GM20000 (cell line): ENCODE results near the gene MAB21L3.

Source experiments
- DNase-seq: peaks from one replicate; pipeline ENCODE4 v3.0.0; 2012; ENCODE audit warnings: low spot score
- TF ChIP-seq, protein P1 (sequence below): IDR thresholded peaks from 2 replicates; pipeline ENCODE4 v1.5.1; 2012; ENCODE audit warnings: mild to moderate bottlenecking, control low read depth; ENCODE audit errors: extremely low read depth, missing control alignments

MAB21L3 gene

DNA sequence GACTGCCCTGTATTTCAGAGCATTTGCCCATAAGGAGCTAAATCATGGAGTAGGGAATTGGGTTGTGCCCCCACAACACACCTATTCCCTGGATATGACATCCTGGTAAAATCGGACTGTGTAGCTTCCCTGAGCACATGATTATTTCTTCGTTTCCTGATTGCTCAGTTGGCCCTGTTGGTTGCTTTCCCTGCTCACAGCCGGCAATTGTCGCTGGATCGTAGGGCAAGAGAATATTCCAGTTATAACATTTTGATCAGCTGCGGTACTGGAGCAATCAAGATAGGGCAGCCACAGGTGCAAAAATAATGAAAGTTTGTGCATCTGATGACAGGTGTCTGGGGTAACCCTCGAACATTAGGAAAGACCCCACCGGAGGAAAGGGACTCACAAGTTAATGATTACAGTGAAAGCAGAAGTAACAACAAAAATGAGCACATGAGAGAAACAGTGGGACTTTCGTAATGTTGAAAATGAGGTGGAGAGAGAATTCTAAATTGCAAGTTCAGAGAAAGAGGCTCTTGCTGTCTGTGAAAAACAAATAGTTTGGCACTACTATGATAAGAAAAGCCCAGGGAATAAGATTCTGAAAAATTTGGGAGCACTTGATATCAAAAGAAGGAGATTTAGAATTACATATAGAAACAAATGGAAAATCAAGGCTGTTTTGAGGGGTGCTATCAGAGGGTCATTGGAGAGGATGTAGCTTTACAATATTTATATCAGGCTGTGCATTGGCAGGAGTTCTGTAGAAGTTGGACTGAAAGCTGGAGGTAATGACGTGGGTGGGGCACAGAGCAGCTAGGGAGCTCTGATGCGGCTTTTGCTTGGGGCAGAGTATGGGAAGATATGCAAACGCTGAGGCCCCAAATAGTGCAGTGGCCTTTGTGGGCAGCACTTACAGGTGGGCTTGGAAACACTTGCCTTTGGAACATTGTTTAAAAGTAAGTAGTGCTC is at the start of gene MAB21L3:
Gene MAB21L3 (plus strand): TSS at position 833 of the 957 bp plus-strand sequence. CDS start 1,217 bp downstream, outside the sequence.
- peak; percentile 60 for DNase-seq
- TF ChIP-seq, protein P1, sequence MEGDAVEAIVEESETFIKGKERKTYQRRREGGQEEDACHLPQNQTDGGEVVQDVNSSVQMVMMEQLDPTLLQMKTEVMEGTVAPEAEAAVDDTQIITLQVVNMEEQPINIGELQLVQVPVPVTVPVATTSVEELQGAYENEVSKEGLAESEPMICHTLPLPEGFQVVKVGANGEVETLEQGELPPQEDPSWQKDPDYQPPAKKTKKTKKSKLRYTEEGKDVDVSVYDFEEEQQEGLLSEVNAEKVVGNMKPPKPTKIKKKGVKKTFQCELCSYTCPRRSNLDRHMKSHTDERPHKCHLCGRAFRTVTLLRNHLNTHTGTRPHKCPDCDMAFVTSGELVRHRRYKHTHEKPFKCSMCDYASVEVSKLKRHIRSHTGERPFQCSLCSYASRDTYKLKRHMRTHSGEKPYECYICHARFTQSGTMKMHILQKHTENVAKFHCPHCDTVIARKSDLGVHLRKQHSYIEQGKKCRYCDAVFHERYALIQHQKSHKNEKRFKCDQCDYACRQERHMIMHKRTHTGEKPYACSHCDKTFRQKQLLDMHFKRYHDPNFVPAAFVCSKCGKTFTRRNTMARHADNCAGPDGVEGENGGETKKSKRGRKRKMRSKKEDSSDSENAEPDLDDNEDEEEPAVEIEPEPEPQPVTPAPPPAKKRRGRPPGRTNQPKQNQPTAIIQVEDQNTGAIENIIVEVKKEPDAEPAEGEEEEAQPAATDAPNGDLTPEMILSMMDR = no peak

DNA sequence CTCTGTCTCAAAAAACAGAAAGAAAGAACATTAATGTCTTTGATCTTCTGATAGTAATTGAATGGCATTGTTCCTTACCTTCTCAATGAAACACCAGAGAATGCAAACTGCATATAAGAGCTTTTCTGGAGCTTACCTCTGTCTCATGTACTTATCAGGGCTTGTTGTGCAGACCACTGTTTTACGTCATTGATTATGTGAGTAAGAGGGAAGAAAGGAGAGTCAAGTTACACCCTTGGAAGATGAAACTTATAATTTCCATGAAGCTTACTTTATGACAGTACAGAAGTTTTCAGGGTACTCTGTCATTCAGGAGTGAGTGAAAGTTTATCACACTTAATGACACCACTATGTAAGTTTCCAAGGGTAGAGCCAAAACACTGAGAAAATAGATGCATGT is 49.0 kb upstream of the MAB21L3 start:
- TF ChIP-seq, protein P1 = no peak
- no peak for DNase-seq

DNA sequence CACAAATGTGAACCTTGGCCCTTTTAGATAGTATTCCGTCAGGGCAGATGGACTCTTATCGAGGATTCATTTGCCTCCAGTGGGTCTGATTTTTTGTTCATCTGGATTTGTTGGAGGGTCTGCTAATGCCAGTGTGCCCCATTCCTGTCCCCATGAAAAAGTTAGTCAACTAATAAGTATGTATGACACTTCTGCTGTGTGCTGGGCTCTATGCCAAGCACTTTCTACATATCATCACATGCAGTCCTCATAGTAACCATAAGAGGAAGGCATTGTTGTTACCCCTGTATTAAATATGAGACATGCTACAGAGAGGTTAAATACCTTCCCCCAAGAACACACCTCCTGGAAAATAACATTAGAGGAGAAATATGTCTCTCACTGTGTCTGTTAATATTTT is 46.6 kb upstream of the MAB21L3 start:
- no peak for DNase-seq
- TF ChIP-seq, protein P1 = no peak

DNA sequence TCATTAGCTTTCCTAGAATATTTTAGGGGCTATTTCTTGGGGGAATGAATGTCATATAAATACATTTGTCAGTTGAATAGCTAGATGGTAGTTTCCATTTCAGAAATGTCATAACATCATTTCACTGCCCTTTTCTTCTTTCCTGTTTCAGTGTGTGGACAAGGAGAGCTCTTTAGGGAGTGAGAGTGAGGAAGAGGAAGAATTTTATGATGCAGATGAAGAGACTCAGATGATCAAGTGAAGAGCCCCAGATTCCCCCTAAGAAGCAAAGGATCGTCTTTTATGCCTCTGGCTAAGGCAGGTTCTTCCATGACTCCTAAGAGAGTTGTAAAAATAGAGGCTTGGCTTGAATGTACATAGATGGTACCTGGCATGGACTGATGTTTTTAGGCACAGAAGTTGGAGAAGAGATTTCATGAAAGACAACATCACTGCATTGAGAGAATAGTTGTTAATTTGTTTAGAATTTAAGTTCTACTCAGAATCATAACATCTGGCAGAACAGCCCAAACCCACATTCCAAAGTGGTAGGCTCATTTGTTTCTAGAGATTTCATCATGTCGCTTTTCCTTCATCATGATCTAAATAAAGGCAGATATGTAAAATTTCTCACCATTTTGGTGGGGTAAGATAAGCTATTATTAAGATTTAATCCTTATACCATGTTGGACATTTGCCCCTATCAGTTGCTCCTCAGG is 44.2 kb upstream of the MAB21L3 start:
- no peak for DNase-seq
- TF ChIP-seq, protein P1 = no peak

DNA sequence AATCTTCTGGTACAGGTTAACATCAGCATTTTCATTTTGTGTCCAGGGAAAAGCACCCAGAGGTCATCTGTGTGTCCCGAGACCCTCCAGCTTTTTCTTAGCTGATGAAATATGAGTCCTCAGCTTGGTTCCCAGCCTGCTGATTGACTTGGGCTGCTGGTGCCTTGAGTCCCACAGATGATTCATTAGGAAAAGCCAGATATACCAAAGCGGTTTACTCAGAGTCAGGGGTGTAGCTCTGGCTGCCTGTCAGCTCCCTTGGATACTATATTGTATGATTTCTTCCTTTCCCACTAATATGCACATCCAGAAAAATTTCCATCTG is 43.7 kb upstream of the MAB21L3 start:
- TF ChIP-seq, protein P1 = no peak
- no peak for DNase-seq

DNA sequence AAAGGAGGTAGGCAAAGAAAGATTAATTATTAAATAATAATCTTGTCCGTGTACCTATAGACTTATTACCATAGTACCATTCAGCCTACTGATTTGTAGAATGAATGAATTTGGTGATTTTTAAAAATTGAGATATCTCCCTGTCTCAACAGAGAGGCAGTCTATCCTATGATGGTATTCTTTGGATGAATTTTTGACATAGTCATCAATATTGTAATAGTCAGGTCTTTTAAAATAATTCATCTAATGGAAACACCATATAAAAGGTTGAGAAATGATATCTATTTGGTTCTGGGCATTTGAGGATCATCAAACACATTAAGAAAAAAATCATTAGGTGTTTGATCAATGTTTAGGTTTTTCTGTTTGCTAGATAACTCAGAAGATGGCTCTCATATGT is 35.6 kb upstream of the MAB21L3 start:
- DNase-seq = no peak
- TF ChIP-seq, protein P1 = no peak

DNA sequence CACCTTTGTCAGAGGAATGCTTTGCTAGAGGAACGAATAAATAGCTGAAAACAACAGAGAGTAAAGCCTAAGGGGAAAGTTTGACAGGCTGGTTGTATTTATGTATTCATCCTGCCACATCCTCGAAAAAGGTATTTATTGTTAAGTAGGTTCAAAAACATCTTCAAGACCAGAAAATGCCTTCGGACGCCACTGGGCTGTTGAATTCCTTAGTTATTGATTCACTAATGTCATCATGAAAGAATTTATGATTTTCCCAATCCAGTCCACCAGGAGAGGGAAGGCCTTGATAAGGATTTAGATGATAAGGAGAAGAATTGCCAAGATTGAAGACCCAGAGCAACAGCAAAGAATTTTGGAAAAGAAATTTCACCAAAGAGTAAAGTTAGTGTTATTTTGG is 35.2 kb upstream of the MAB21L3 start:
- no peak for DNase-seq

More for the DNA sequence above, 35.2 kb upstream of the MAB21L3 start:
- TF ChIP-seq, protein P1 = no peak
